ENCODE results near the gene RAB3GAP2.

- TF ChIP-seq CTCF (IDR thresholded peaks at IDR 0.05) (no peak), POLR2A (IDR thresholded peaks at IDR 0.05) (no peak)
These were observed 112.2 kb downstream of the RAB3GAP2 start for GRCh38 chr1:220160027-220160426.

Measured in thyroid gland (tissue), 4 donors.